8988T (cell line): Measurements from ENCODE around the gene TBC1D24.
"Not testable (repeated sequence)": the region's sequence is repeated elsewhere in the genome, so short reads cannot be mapped to it uniquely, and the experiment has no call there.

ENCODE experiments used
- DNase-seq: peaks from one replicate; pipeline ENCODE4 v3.0.0; 2011

The TBC1D24 gene

DNA sequence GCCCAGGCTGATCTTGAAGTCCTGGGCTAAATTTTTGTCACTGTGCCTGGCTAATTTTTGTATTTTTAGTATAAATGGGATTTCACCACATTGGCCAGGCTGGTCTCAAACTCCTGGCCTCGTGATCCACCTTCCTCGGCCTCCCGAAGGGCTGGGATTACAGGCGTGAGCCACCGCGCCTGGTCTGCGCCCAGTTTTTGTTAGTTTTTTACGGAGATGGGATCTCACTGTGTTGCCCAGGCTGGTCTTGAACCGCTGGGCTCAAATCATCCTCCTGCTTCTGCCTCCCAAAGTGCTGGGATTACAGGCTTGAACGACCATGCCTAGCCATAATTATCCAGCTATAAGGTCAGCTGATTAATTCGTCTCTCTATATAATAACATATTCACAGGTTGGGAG is 59.0 kb downstream of the TBC1D24 start:
- DNase-seq: no peak

DNA sequence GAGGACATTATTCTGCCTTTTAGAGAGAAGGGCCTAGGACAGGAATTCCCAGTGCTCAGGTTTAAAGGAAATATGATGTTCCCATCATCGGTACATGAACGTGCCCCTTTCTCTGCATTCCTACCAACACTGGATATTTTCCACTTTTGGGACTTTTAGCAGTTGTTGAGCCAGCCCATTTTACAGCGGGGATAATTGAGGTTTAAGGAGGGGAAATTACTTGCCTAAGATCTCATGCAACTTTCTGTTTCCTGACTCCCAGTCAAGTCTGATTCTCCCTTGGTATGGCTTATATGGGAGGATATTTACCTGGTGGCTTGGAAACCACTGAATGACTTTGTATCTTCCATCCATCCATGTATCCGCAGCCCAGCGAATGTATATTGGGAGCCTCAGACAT is 59.4 kb downstream of the TBC1D24 start:
- DNase-seq: not testable (repeated sequence)

DNA sequence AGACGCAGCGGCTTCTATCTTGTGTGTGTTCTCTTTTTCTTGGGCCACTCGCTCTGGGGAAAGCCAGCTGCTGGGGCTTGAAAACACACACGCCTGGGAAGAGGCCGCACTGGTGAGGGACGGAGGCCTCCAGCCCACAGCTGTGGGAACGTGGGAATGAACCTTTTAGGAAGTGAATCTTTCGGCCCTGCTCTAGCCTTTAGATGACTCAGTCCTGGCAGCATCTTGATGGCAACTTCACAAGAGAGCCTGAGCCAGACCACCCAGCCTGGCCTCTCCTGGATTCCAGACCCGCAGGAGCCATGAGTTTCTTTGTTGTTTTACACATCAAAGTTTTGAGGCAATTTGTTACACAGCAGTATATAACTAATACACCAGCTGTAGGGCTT is 60.7 kb downstream of the TBC1D24 start:
- DNase-seq: no peak

DNA sequence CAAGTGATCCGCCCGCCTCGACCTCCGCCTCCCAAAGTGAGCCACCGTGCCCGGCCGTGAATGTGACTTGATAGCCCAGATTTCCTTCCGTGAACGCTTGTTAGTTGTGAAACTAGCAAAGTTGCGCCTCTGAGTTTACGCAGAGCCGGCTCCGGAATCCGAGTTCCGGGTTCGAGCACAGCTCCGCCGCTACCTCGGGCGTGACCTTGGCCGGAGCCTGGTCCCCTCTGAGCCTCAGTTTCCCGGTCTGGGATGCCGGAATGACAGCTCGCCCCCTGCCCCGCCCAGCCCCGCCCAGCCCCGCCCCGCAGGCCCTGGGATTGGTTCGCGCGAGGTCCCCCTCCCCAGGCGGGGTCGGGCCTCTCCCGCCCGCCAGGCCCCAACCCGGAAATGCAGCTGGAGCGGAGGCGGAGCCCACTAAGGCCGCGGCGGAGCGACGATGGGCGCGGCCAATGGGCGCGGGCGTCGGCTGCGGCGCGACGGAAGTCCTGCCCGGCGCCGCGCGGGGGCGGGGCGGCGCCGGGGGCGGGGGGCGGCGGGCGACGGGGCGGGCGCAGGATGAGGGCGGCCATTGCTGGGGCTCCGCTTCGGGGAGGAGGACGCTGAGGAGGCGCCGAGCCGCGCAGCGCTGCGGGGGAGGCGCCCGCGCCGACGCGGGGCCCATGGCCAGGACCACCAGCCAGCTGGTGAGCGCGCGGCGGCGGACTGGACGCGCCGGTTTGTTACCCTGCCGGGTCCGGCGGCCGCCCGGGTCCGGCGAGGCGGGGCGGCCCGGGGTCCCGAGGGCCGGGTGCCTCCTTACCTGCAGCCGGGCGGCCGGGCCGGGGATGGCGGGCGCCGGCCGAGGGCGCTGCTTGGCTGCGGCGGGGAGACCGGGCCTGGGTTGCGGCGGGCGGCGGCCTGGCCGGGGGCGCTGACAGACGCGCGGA is 62.8 kb downstream of the TBC1D24 start, which contains the start of gene PDPK1:
PDPK1 (plus strand) TSS at position 571 of the 929 bp plus-strand sequence; CDS start at position 663, 92 bp downstream.
- peak; percentile 83 for DNase-seq

DNA sequence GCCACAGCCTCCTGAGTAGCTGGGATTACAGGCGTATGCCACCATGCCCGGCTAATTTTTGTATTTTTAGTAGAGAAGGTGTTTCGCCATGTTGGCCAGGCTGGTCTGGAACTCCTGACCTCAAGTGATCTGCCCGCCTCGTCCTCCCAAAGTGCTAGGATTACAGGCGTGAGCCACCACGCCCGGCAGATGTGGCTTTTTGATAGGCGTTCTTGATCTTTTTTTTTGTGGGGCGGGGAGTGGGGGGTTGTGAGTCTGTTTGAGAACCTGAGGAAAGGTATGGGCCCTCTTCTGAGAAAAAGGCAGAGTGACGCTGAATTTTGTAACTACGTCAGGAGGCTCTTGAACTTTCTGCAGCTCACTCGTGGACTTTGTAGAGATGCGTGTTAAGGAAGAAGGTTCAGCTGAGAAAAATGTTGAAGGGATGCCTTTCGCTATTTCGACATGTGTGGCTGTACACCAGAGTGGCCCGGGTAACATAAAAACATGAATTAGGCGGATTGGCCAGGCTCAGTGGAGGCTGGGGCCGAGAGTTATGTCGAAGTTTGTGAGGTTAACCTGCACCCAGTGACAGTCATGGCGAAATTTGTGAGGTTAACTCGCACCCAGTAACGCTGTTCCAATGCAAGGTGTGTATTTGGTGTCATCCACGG is 64.4 kb downstream of the TBC1D24 start:
- DNase-seq: not testable (repeated sequence)

DNA sequence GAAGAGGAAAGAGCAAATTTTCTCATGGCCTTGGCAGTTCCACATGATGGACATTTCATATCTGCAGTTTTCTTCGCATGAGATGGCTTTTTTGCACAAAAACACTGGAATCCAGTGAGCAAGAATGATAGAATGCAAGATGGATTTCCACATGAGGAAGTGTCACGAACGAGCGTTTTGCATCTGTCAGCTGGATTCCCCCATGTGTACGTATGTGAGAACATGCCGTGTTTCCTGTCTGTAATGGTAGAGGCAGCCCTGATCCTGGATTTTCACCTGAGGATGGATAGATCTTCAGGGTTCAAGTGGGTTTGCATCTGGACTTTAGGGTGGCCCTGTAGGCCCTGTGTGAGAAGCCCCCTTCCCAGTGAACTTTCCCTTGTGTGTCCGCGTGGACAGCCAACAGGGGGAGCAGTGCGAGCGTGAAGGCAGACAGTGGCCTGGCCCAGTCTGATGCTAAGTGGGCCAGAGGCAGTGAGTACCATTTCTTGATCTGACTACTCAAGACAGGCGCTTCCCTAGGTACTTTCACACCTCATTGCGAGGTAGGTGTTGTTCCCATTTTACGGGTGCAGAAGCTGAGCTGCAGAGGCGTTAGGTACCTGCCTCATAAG is 65.0 kb downstream of the TBC1D24 start:
- not testable (repeated sequence) for DNase-seq

DNA sequence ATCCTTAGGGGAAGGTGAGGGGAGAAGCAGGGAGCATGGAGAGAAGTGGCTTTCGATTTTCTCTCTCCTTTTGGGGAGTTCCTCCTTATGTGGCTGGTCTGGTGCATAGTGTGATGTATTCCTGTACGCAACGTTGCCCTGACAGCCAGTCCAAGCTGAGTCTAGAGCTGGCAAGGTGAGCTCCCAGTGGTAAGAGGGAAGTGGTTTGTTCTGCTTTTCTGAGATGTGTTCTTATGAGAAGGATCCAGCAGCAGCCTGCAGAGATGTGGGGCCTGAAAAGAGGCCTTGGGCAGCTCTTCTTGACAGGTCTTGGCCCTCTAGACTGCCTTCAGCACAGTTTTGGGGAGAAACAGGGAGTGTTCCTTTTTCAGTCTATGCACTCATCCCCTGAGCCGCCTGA is 66.0 kb downstream of the TBC1D24 start:
- DNase-seq: not testable (repeated sequence)

DNA sequence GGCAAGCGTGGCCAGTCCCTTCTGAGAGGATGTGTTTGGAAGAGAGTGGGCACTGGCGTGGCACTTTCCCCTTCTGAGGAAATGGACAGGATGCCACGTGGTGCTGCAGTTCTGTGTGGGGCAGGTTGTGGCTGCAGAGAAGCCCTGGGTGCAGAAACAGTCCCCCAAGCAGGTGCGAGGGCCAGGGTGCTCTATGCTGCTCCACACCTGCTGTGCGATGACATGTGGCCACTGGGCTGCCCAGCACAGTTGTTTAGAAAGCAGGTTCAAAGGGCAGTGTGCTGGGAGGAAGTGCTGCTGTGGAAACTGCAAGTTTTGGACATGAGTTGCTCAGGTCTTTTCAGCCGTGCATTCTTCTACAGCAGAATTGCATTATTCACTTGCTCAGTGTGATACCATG is 66.5 kb downstream of the TBC1D24 start:
- DNase-seq: not testable (repeated sequence)

DNA sequence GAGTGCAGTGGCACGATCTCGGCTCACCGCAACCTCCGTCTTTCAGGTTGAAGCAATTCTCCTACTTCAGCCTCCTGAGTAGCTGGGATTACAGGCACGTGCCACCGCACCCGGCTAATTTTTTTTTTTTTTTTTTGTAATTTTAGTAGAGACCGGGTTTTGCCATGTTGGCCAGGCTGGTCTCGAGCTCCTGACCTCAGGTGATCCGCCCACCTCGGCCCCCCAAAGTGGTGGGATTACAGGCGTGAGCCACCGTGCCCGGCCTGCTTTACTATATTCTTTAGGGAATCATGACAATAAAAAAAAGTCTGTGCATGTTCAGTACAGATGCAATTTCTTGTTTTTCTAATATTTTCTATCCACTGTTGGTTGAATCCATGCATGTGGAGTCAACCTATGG is 68.8 kb downstream of the TBC1D24 start:
- not testable (repeated sequence) for DNase-seq

DNA sequence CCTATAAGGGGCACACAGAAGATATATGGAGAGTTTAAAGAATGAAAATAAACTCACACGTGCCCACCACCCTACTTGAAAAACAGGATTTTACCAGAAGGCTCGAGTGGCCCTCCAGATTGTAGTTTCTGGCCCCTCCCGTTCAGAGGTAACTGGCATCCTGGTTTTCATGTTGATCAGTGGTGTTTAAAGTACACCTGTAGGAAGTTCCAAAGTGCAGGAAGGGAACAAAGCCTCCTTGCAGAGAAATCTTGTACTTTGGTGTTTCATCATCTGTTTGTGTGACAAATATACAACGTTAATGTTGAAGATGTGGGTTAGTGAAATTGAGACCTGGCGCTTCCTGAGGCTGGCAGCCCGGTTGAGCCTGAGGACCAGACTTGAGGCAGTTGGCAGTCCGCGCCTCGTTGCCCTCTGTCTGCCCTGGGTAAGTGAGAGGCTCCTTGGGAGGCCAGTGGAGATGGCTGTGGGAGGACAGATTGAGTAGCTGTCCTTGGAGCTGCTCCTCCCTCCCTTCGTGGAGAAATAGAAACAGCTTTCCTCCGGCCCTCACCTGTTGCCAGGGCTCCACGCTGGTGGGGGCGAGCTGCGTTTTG is 75.5 kb downstream of the TBC1D24 start:
- not testable (repeated sequence) for DNase-seq

DNA sequence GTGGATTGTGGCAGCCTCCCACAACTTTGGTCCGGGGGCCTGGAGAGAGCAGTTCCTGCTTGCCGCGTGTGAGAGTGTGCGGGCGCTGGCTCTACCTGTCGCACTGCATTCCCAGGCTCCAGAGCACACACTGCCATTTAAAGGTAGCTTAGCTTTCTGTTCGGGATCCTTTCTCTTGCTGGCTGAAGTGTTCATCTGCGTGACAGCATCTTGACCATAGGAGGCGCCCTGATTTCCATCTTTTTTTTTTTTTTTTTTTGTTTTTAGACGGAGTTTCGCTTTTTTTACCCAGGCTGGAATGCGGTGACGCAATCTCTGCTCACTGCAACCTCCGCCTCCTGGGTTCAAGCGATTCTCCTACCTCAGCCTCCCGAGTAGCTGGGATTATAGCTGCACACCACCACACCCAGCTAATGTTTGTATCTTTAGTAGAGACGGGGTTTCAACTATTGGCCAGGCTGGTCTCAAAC is 76.5 kb downstream of the TBC1D24 start:
- not testable (repeated sequence) for DNase-seq

DNA sequence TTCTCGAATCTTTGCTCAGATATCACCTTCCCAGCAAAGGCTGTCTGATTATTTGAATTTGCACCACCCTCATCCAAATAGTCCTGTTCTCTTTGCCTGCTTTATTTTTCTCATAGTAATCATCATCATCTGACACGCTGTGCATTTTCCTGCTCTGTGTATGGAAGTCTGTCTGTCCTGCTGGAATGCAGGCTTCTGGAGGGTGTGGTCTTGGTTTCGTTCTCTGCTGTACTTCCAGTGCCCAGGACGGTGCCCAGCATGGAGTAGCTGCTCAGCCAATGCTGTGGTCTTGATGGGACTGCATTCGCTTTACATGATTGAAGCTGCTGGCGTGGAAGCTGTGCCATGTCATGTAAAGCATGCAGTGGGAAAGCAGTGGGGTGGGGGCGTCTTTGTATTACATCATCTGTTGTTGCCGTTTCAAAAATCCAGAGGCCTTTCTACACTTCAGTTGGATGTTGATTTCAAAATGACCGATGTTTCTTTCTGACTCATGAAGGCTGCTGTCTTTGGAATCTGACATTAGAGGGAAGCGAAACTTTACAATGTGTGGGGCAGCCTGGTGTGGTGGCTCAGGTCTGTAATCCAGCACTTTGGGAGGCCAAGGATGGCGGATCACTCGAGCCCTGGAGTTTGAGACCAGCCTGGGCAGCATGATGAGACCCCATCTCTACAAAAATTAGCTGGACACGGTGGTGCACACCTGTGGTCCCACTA is 79.9 kb downstream of the TBC1D24 start:
- not testable (repeated sequence) for DNase-seq
